Measurements from ENCODE around the gene TMC2. TPM values are rescaled to one million over a fixed set of nuclear protein-coding genes. Genes with fewer than 3 reads are reported as not detected.
A peak's percentile ranks its signal among the peaks of the same experiment; 100 is the strongest.

The TMC2 gene
- total and polyA plus RNA-seq, 2 of the 4 experiments (the other 2 are of a cell fraction): not detected

GRCh38 chr20:2663364-2663886, 127.1 kb downstream of the TMC2 start:
- DNase-seq (no peak), ATAC-seq (ENCODE audit: low read depth) (no peak; the same call in 1 of the 2 replicates)
- Histone ChIP-seq H2BK20ac (ENCODE audit: low read depth, low read length) (no peak overlapping the region), H3K27ac (ENCODE audit: insufficient read depth, low read length) (peak overlapping the region; percentile 84), H2AK5ac (ENCODE audit: low read depth, low read length) (peak overlapping the region; percentile 83), H3K9ac (ENCODE audit: low read depth, low read length) (peak overlapping the region; percentile 93), H3K79me1 (ENCODE audit: low read depth in 1 of 2, low read length in 2 of 2) (peaks cover 10 to 32% of the 10 kb centered on the region in 2 experiments), H3K36me3 (ENCODE audit: control insufficient read depth, insufficient read depth, low read length) (peaks cover 28% of the 10 kb centered on the region), H2BK120ac (ENCODE audit: low read depth, low read length) (no peak overlapping the region), H2BK15ac (ENCODE audit: low read depth, low read length) (no peak overlapping the region), H3K56ac (ENCODE audit: extremely low read depth, insufficient read depth, low read length) (no peak overlapping the region; the same call in 1 of the 2 replicates), H4K5ac (ENCODE audit: low read depth, low read length) (peak overlapping the region; percentile 30), H4K91ac (ENCODE audit: insufficient read depth, low read depth, low read length) (peak overlapping the region; percentile 47; the same call in 1 of the 2 replicates), H3K27me3 (ENCODE audit: control insufficient read depth, insufficient read depth, low read length) (peaks cover 3% of the 10 kb centered on the region; the same call in 1 of the 2 replicates), H2AFZ (replicated peaks; ENCODE audit: low read length, poor library complexity) (peak overlapping the region; percentile 96), H3K23ac (ENCODE audit: low read depth, low read length) (0 out of 2 replicates have a peak overlapping the region, but pooled peaks have one; percentile 97), H3K18ac (ENCODE audit: low read depth, low read length) (no peak overlapping the region), H3K9me3 (ENCODE audit: control insufficient read depth, insufficient read depth, low read length) (no peaks in the 10 kb centered on the region), H3K4me3 (ENCODE audit: insufficient read depth, low read depth, low read length) (peak overlapping the region; percentile 90), H3K4ac (ENCODE audit: low read depth, low read length) (peak overlapping the region; percentile 90), H4K8ac (ENCODE audit: low read depth in 2 of 2, low read length in 2 of 2) (peak overlapping the region; percentile 83 to 98), H3K4me1 (ENCODE audit: control insufficient read depth, insufficient read depth, low read length) (peaks cover 3% of the 10 kb centered on the region; the same call in 1 of the 2 replicates), H2BK5ac (ENCODE audit: low read depth, low read length, poor library complexity, severe bottlenecking) (no peak overlapping the region), H2AK9ac (replicated peaks; ENCODE audit: low read depth, low read length, poor library complexity) (peak overlapping the region; percentile 94), H3K9me1 (ENCODE audit: insufficient read depth, low read length) (peaks cover 9% of the 10 kb centered on the region), H4K20me1 (ENCODE audit: insufficient read depth, low read length) (peaks cover 9% of the 10 kb centered on the region), H3K4me2 (ENCODE audit: low read depth, low read length) (peak overlapping the region; percentile 100), H3K14ac (replicated peaks; ENCODE audit: low read depth, low read length) (peak overlapping the region; percentile 87; the same call in 1 of the 2 replicates)
- in situ Hi-C loops (cut with MboI; ENCODE audit: low sequenced_read_pairs) (no loop called here), intact Hi-C loops (cut with micrococcal nuclease) (no loop called here), dilution Hi-C loops (cut with HindIII; ENCODE audit: low sequenced_read_pairs, unreplicated experiment) (no loop called here)
- WGBS, 2 experiments (ENCODE audit: extremely low coverage in 2 of 2, insufficient read length in 1 of 2): 0% methylated on average over 2 of the region's 13 CpGs; no CpG with 5 or more reads in 1 of the 2 experiments
- POLR2A ChIA-PET (ENCODE audit: unreplicated experiment): interaction anchor here (1.4 kb wide), 1 partner anchor 12 kb away, joined by 3 read pairs; no protein-coding TSS in a partner anchor
- no TSS peak for BruUV-seq (replicated peaks)
- no peak for TF ChIP-seq MAFK (IDR thresholded peaks at IDR 0.05; ENCODE audit: low read depth, low read length)
- TF ChIP-seq USF2 (IDR thresholded peaks at IDR 0.05; ENCODE audit: low read depth, low read length): no peak
- no peak for TF ChIP-seq RAD21 (IDR thresholded peaks at IDR 0.05; ENCODE audit: low read length)
- TF ChIP-seq CEBPB (IDR thresholded peaks at IDR 0.05; ENCODE audit: low read depth, low read length): no peak
- no peak for TF ChIP-seq CHD1 (IDR thresholded peaks at IDR 0.05; ENCODE audit: low read depth, low read length)
- CTCF ChIA-PET: no interaction called here
